Astrocyte (in vitro differentiated cells and primary cell): ENCODE results near the gene WDR4.
"Not testable (repeated sequence)": the region's sequence is repeated elsewhere in the genome, so short reads cannot be mapped to it uniquely, and the experiment has no call there.

Experiments
- EZH2 ChIP-seq: IDR thresholded peaks from 2 replicates; pipeline ENCODE4 v1.6.1; 2012; ENCODE audit warnings: mild to moderate bottlenecking, low read length, inconsistent platforms; ENCODE audit not compliant: insufficient read depth
- TF ChIP-seq, protein P1 (sequence below): IDR thresholded peaks from 2 replicates; pipeline ENCODE4 v1.5.1; 2011; ENCODE audit warnings: low read depth, mild to moderate bottlenecking, inconsistent platforms, low read length, moderate library complexity; ENCODE audit not compliant: insufficient read depth

DNA sequence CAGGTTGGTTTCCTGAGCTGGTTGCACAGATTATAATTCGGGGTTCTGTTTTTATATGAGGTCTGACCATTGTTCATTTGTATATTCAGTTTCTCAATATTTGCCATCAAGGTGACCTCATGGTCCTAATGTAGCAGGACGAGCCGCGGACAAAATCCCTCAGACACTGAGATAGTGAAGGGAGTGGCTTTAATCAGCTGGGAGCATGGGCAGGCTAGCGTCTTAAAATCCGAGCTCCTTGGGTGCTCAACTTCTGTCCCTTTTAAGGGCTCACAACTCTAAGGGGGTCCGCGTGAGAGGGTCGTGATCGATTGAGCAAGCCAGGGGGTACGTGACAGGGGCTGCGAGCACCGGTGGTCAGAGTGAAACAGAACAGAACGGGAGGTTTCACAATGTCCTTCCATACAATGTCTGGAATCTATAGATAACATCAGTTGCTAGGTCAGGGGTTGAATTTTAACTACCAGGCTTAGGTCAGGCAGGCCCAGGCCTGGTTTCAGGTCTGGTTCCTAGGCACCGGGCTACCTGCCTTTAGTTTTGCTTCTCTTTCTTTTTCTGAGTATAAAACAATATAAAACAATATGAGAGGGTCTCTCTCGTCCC, 71.9 kb downstream of the WDR4 start:
- TF ChIP-seq EZH2, result not testable (repeated sequence)
- TF ChIP-seq, protein P1, sequence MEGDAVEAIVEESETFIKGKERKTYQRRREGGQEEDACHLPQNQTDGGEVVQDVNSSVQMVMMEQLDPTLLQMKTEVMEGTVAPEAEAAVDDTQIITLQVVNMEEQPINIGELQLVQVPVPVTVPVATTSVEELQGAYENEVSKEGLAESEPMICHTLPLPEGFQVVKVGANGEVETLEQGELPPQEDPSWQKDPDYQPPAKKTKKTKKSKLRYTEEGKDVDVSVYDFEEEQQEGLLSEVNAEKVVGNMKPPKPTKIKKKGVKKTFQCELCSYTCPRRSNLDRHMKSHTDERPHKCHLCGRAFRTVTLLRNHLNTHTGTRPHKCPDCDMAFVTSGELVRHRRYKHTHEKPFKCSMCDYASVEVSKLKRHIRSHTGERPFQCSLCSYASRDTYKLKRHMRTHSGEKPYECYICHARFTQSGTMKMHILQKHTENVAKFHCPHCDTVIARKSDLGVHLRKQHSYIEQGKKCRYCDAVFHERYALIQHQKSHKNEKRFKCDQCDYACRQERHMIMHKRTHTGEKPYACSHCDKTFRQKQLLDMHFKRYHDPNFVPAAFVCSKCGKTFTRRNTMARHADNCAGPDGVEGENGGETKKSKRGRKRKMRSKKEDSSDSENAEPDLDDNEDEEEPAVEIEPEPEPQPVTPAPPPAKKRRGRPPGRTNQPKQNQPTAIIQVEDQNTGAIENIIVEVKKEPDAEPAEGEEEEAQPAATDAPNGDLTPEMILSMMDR, result not testable (repeated sequence)
